ENCODE data around the gene GPR162.
"Not testable (repeated sequence)": the region's sequence is repeated elsewhere in the genome, so short reads cannot be mapped to it uniquely, and the experiment has no call there.

GPR162 gene

DNA sequence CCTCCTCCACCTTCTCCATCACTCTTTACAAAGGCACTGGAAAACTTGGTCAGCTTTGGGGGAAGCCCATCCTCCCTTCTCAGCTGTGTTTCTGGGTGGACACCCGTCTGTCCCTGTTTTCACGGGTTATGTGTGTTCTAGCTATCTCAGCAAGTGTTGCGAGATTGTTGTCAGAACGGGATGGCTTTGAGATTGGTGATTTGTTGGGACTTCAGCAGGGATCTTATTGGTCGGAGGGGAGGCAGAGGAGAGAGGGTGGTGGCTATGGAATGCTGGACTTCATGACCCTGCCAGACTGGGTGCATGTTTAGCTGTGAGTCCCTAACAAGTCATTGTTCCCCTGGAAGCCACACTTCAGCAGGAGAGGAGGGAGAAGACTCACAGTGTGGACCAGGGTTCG lies 32.4 kb downstream of the GPR162 start:
- DNase-seq, result no peak

- DNase-seq, result no peak
Observed at GRCh38 chr12:6855322-6855721, 33.7 kb downstream of the GPR162 start.

DNA sequence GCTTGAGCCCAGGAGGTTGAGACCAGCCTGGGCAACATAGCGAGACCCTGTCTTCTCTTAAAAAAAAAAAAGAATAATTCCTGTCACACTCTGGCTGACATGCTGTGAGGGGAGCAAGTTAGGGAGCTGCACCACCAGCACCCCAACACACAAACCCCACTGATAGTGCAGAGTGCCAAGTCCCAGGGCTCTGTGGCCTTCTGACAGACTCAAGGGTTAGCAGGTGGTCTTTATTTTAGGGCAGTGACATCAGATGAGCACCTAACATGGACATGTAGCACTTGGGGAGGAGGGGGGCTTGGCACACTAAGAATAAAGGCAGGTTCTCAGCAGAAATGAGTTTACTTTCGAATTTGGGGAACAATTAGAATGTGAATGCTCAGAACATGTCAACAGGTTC lies 37.2 kb downstream of the GPR162 start:
- no peak for DNase-seq

DNA sequence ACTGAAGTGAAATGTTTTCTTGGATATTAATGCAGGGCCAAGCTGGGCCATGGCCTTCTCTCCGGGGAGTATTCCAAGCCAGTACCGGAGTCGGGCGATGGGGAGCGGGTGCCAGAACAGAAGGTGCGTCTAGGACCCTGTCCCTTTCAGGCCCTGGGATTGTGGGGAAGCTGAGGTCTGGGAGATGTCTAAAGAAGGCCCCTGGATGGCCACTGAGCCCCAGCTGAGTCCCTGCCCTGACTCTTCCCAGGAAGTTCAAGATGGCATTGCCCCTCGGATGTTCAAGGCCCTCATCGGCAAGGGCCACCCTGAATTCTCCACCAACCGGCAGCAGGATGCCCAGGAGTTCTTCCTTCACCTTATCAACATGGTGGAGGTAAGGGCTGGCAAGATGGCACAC lies 38.5 kb downstream of the GPR162 start:
- DNase-seq, result no peak

- no peak for DNase-seq
Observed at GRCh38 chr12:6860942-6861341, 39.3 kb downstream of the GPR162 start.

GRCh38 chr12:6861391-6861790 lies 39.8 kb downstream of the GPR162 start:
- no peak for DNase-seq

- DNase-seq, result no peak
Observed at GRCh38 chr12:6863033-6863432, 41.4 kb downstream of the GPR162 start.

DNA sequence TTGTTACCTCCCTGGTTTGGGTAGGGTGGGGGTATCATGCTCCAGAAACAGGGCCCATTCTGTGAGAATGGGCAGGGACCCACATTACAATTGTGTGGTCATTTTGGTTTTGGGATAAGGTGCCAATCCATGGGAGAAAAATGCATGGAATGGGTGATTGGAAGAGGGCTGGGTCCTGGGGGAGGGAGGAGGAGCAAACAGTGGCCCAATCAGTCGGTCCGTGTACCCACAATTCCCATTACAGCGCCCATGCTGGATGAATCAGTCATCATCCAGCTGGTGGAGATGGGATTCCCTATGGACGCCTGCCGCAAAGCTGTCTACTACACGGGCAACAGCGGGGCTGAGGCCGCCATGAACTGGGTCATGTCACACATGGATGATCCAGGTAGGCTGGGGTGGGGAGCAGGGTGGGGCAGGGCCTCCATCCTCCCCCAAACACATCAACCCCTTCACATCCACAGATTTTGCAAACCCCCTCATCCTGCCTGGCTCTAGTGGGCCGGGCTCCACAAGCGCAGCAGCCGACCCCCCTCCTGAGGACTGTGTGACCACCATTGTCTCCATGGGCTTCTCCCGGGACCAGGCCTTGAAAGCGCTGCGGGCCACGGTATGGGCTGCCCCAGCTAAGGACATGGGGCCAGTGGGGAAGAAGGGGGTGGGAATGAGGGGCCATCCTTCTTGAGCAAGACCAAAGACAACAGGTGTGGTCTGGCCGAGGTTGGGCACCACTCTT lies 42.1 kb downstream of the GPR162 start:
- no peak for DNase-seq

- DNase-seq, result not testable (repeated sequence)
Observed at GRCh38 chr12:6865307-6865706, 43.7 kb downstream of the GPR162 start.

GRCh38 chr12:6866163-6866919 lies 44.7 kb downstream of the GPR162 start:
- DNase-seq, result no peak

DNA sequence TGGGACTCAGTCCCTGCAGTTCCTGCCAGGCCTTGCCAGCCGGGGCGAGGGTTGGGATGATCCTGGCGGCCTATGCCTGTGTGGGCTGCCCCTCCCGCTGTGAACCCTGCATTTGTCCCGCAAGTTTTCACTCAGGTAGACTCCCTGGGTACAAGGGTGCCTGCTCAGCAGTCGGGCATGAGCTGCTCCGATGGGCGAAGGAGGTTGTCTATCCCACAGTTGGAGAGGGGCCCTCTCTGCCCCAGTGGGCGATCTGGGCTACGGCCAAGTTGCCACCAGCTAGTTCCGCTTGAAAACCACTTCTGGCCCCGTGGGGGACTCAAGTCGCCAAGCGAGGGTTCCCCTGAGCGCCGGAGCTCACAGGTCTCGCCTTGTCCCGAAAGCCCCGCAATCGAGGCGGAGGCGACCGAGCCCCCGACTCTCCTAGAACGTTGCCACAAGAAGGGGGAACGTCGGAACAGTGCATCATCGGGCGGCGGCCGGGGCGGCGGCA lies 45.3 kb downstream of the GPR162 start:
- DNase-seq, result peak in 10 of 14 donors; percentile 25 to 80 (median 64)

GRCh38 chr12:6867413-6868210 lies 46.0 kb downstream of the GPR162 start, which contains the start of gene TPI1:
TPI1 (plus strand) TSS chr12:6867531; CDS start chr12:6867567, 36 bp downstream.
- peak in 11 of 14 donors; percentile 66 to 86 (median 77) for DNase-seq

DNA sequence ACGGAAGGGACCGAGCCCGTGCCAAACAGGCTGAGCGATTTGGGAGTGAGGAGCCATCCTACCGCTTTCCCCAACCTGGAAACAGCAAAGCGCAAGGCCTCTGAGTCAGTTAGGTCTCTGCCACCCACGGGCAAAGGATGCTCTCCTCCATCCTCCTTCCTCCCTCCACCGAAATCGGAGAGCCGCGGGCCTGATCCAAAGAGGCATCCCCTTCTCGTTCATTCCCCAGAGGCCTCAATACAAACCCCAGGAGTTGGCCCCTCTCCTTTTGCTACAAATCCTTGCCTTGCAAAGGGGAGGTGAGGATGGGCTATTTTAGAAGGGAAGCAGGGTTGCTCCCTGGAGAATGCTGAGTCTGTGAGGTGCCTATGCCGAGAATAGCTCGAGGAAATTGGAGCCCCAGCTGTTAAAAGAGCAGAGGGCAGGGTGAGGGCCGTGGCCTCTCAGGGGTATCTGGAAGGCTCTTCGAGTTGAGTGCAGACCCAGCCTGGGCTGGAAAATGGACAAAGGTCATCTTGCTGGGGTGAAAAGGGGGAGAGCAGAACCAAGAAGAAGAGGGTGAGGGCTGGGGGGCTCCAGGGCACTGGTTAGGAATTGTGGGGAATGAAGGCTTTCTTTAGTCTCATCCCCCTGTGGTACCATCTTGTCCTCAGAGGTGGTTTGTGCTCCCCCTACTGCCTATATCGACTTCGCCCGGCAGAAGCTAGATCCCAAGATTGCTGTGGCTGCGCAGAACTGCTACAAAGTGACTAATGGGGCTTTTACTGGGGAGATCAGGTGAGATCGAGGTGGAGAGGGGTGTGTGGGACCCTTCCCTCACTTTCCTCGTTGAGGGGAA lies 46.8 kb downstream of the GPR162 start:
- DNase-seq, result peak in 2 of 14 donors; percentile 12 to 28

DNA sequence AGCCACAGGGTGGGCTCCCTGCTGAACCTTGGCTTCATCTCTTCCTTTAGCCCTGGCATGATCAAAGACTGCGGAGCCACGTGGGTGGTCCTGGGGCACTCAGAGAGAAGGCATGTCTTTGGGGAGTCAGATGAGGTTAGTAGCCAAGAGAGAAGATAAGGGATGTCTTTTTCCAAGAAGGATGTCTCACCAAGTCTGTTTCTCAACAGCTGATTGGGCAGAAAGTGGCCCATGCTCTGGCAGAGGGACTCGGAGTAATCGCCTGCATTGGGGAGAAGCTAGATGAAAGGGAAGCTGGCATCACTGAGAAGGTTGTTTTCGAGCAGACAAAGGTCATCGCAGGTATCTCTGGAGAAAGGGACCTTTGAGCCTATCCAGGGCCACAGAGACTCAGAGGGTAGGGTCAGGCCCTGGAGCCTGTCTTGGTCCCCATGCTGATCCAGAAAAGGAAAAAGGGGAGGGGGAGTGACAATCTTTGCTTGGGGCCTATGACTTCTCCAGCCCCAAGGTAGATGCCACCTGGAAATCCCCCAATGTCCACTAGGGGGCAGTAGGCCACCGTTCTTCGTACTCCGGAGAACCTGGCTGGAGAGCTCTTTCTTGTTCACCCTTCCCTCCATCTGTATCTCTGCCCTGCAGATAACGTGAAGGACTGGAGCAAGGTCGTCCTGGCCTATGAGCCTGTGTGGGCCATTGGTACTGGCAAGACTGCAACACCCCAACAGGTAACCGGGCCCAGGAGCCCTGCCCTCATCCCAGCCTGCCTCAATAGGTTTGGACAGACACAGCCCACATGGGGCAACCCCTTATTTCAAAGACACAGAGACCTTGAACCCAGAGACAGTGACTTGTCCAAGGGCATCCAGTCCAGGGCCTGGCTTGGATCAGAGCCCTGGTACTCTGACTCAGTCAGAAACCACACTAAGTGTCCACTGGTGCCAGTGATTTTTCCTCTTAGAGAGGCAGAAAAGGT lies 47.7 kb downstream of the GPR162 start:
- peak in 12 of 14 donors; percentile 17 to 79 (median 58) for DNase-seq

- not testable (repeated sequence) for DNase-seq
Observed at GRCh38 chr12:6870304-6870703, 48.7 kb downstream of the GPR162 start.

DNA sequence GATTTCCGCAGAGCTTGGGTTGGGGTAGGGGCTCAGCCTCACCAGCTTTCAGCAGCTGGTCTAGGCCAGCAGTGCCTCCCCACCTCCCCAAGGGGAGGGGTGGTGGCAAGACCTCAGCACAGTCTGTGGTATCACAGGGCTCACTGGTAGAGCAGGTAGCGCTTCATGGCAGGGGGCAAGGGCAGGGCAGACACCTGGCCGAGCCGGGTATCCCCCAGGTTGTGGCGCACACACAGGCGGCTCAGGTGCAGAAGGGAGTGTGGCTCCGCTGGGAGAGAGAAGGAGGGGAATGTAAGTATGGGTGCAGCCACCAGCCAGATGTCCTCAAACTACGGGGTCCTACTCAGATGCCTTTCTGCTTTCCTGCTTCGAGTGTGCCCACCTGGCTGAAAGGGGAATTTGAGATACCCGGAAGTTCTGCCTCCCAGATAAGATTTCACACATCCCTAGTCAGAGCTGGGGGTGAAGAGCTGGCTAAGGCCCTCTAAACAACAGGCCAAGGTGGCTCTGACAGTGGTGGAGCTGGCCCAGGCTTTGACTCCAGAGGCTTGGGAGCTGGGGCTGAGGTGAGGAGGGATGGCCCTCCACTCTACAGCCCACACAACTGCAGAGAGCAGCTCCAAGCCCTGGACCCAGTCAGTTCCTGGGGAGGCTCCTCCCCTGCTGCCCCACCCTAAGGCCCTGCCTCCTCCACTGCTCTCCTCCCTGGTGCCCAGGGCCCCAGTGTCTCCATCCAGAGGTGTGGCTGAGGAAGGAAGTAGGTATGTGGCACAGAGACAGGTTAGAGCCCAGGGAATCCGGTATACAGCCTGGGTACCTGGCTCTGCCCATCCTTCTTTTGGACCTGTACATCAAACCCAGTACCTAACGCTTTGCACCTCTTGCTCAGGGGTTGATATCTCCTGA lies 49.7 kb downstream of the GPR162 start:
- DNase-seq, result no peak

GRCh38 chr12:6872073-6873048 lies 50.7 kb downstream of the GPR162 start:
- DNase-seq, result peak in 13 of 14 donors; percentile 16 to 80 (median 63)

All from C1 segment of cervical spinal cord (tissue), 14 donors.